Measurements from ENCODE around the gene ARHGAP15.

ARHGAP15 gene

GRCh38 chr2:143422681-143423080, 293.5 kb downstream of the ARHGAP15 start:
- no peak overlapping the region for H3K27ac ChIP-seq
- no peak for DNase-seq (ENCODE audit: low spot score)
- ChIA-PET CTCF (interaction anchor here (0.7 kb wide), 1 partner anchor 23 kb away, joined by 3 read pairs; no protein-coding TSS in a partner anchor), POLR2A (ENCODE audit: low non-redundant PET) (no interaction called here)
- no peak for TF ChIP-seq CTCF (conservative IDR thresholded peaks at IDR 0.05; ENCODE audit: low read depth)

- TF ChIP-seq CTCF (conservative IDR thresholded peaks at IDR 0.05; ENCODE audit: low read depth), result no peak
- POLR2A ChIA-PET (ENCODE audit: low non-redundant PET), result no interaction called here
- H3K27ac ChIP-seq, result no peak overlapping the region
- CTCF ChIA-PET, result no interaction called here
- no peak for DNase-seq (ENCODE audit: low spot score)
Measured at GRCh38 chr2:143425896-143426295, 296.7 kb downstream of the ARHGAP15 start.

GRCh38 chr2:143426296-143426695, 297.1 kb downstream of the ARHGAP15 start:
- ChIA-PET POLR2A (ENCODE audit: low non-redundant PET) (no interaction called here), CTCF (no interaction called here)
- TF ChIP-seq CTCF (conservative IDR thresholded peaks at IDR 0.05; ENCODE audit: low read depth), result no peak
- H3K27ac ChIP-seq, result no peak overlapping the region
- peak; percentile 27 for DNase-seq (ENCODE audit: low spot score)

- no peak overlapping the region for H3K27ac ChIP-seq
- POLR2A ChIA-PET (ENCODE audit: low non-redundant PET), result no interaction called here
- DNase-seq (ENCODE audit: low spot score), result no peak
- CTCF ChIA-PET, result interaction anchor here (0.7 kb wide), 2 partner anchors 8 to 98 kb away, joined by 3 read pairs; no protein-coding TSS in a partner anchor
- TF ChIP-seq CTCF (conservative IDR thresholded peaks at IDR 0.05; ENCODE audit: low read depth), result no peak
Measured at GRCh38 chr2:143428700-143429099, 299.5 kb downstream of the ARHGAP15 start.

- ChIA-PET CTCF (no interaction called here), POLR2A (ENCODE audit: low non-redundant PET) (no interaction called here)
- no peak overlapping the region for H3K27ac ChIP-seq
- no peak for DNase-seq (ENCODE audit: low spot score)
- TF ChIP-seq CTCF (conservative IDR thresholded peaks at IDR 0.05; ENCODE audit: low read depth), result no peak
Measured at GRCh38 chr2:143429932-143430679, 300.9 kb downstream of the ARHGAP15 start.

- CTCF ChIA-PET, result no interaction called here
- TF ChIP-seq CTCF (conservative IDR thresholded peaks at IDR 0.05; ENCODE audit: low read depth), result no peak
- no peak for DNase-seq (ENCODE audit: low spot score)
- no peak overlapping the region for H3K27ac ChIP-seq
- POLR2A ChIA-PET (ENCODE audit: low non-redundant PET), result no interaction called here
Measured at GRCh38 chr2:143431316-143431715, 302.1 kb downstream of the ARHGAP15 start.

All from RWPE1 (cell line).